ENCODE data around the gene SOX9.
A peak's percentile ranks its signal among the peaks of the same experiment; 100 is the strongest.

The SOX9 gene

GRCh38 chr17:72099919-72100318 lies 20.9 kb upstream of the SOX9 start:
- DNase-seq (ENCODE audit: low read depth in 2 of 2), result no peak
- H3K4me3 ChIP-seq (replicated peaks in 1 of 2; ENCODE audit: low read depth in 2 of 2, low read length in 2 of 2), result no peak overlapping the region
- TF ChIP-seq CTCF (IDR thresholded peaks at IDR 0.05; ENCODE audit: low read depth, low read length), result no peak

GRCh38 chr17:72100470-72100869 lies 20.4 kb upstream of the SOX9 start:
- TF ChIP-seq CTCF (IDR thresholded peaks at IDR 0.05; ENCODE audit: low read depth, low read length), result no peak
- DNase-seq (ENCODE audit: low read depth in 2 of 2), result no peak
- H3K4me3 ChIP-seq (replicated peaks in 1 of 2; ENCODE audit: low read depth in 2 of 2, low read length in 2 of 2), result no peak overlapping the region

- no peak overlapping the region for H3K4me3 ChIP-seq (replicated peaks in 1 of 2; ENCODE audit: low read depth in 2 of 2, low read length in 2 of 2)
- no peak for TF ChIP-seq CTCF (IDR thresholded peaks at IDR 0.05; ENCODE audit: low read depth, low read length)
- no peak for DNase-seq (ENCODE audit: low read depth in 2 of 2)
These were observed 19.3 kb upstream of the SOX9 start for GRCh38 chr17:72101526-72101925.

GRCh38 chr17:72102366-72102765 lies 18.5 kb upstream of the SOX9 start:
- no peak for TF ChIP-seq CTCF (IDR thresholded peaks at IDR 0.05; ENCODE audit: low read depth, low read length)
- H3K4me3 ChIP-seq (replicated peaks in 1 of 2; ENCODE audit: low read depth in 2 of 2, low read length in 2 of 2), result no peak overlapping the region
- DNase-seq (ENCODE audit: low read depth in 2 of 2), result no peak

GRCh38 chr17:72104164-72104862 lies 16.5 kb upstream of the SOX9 start:
- TF ChIP-seq CTCF (IDR thresholded peaks at IDR 0.05; ENCODE audit: low read depth, low read length), result no peak
- no peak overlapping the region for H3K4me3 ChIP-seq (replicated peaks in 1 of 2; ENCODE audit: low read depth in 2 of 2, low read length in 2 of 2)
- DNase-seq (ENCODE audit: low read depth in 2 of 2), result peak in 1 of 2 donors; percentile 67

GRCh38 chr17:72104863-72105234 lies 16.0 kb upstream of the SOX9 start:
- no peak for TF ChIP-seq CTCF (IDR thresholded peaks at IDR 0.05; ENCODE audit: low read depth, low read length)
- DNase-seq (ENCODE audit: low read depth in 2 of 2), result peak in 1 of 2 donors; percentile 56
- H3K4me3 ChIP-seq (replicated peaks in 1 of 2; ENCODE audit: low read depth in 2 of 2, low read length in 2 of 2), result no peak overlapping the region

- H3K4me3 ChIP-seq (replicated peaks in 1 of 2; ENCODE audit: low read depth in 2 of 2, low read length in 2 of 2), result no peak overlapping the region
- DNase-seq (ENCODE audit: low read depth in 2 of 2), result no peak
- no peak for TF ChIP-seq CTCF (IDR thresholded peaks at IDR 0.05; ENCODE audit: low read depth, low read length)
These were observed 13.7 kb upstream of the SOX9 start for GRCh38 chr17:72107100-72107499.

Data from cardiac fibroblast (primary cell).